ENCODE measurements around the gene GLYR1. TPM values are rescaled to one million over a fixed set of nuclear protein-coding genes. Genes with fewer than 3 reads are reported as not detected.

The GLYR1 gene
- polyA plus RNA-seq, 1 donor from 2014 or later: 78.6 TPM

- H3K36me3 ChIP-seq (ENCODE audit: insufficient read depth, low read length): no peaks in the 10 kb centered on the region
- no peak for TF ChIP-seq CTCF (IDR thresholded peaks at IDR 0.05; ENCODE audit: poor library complexity, severe bottlenecking)
- no peak overlapping the region for H2AFZ ChIP-seq (ENCODE audit: low read depth, low read length)
- no peaks in the 10 kb centered on the region for H4K20me1 ChIP-seq (ENCODE audit: insufficient read depth)
- no peak overlapping the region for H3K27ac ChIP-seq (ENCODE audit: low read length)
- no peaks in the 10 kb centered on the region for H3K27me3 ChIP-seq (ENCODE audit: insufficient read depth, low read depth, low read length)
- H3F3A ChIP-seq (ENCODE audit: insufficient read depth, low read length, poor library complexity, severe bottlenecking): no peaks in the 10 kb centered on the region
- H3K9me3 ChIP-seq (ENCODE audit: low read length): no peaks in the 10 kb centered on the region
- no peaks in the 10 kb centered on the region for H3K9me2 ChIP-seq (ENCODE audit: insufficient read depth, low read length)
- no peak overlapping the region for H3K4me2 ChIP-seq (ENCODE audit: low read length)
- H3K4me3 ChIP-seq (ENCODE audit: low read length): no peak overlapping the region
- no peak overlapping the region for H3K9ac ChIP-seq (ENCODE audit: low read length)
- H3K79me2 ChIP-seq (replicated peaks; ENCODE audit: insufficient read depth, low read length): no peaks in the 10 kb centered on the region
These were observed 39.1 kb upstream of the GLYR1 start for GRCh38 chr16:4886151-4886550.

GRCh38 chr16:4884972-4885874, 38.1 kb upstream of the GLYR1 start:
- no peaks in the 10 kb centered on the region for H3K9me2 ChIP-seq (ENCODE audit: insufficient read depth, low read length)
- no peak overlapping the region for H3K4me2 ChIP-seq (ENCODE audit: low read length)

More at GRCh38 chr16:4884972-4885874, 38.1 kb upstream of the GLYR1 start:
- H3K27me3 ChIP-seq (ENCODE audit: insufficient read depth, low read depth, low read length): no peaks in the 10 kb centered on the region
- H3K4me3 ChIP-seq (ENCODE audit: low read length): no peak overlapping the region
- H2AFZ ChIP-seq (ENCODE audit: low read depth, low read length): no peak overlapping the region
- no peaks in the 10 kb centered on the region for H4K20me1 ChIP-seq (ENCODE audit: insufficient read depth)
- H3K9me3 ChIP-seq (ENCODE audit: low read length): no peaks in the 10 kb centered on the region
- H3K9ac ChIP-seq (ENCODE audit: low read length): no peak overlapping the region
- H3K36me3 ChIP-seq (ENCODE audit: insufficient read depth, low read length): no peaks in the 10 kb centered on the region
- TF ChIP-seq CTCF (IDR thresholded peaks at IDR 0.05; ENCODE audit: poor library complexity, severe bottlenecking): no peak
- TF ChIP-seq REST (IDR thresholded peaks at IDR 0.05; ENCODE audit: borderline replicate concordance): no peak
- no peak for TF ChIP-seq TAF1 (IDR thresholded peaks at IDR 0.05; ENCODE audit: low read depth)
- no peak for TF ChIP-seq POLR2AphosphoS5 (IDR thresholded peaks at IDR 0.05)
- TF ChIP-seq MXI1 (conservative IDR thresholded peaks at IDR 0.05; ENCODE audit: poor library complexity, severe bottlenecking): no peak
- no peak for TF ChIP-seq RAD21 (conservative IDR thresholded peaks at IDR 0.05)
- TF ChIP-seq EZH2 (IDR thresholded peaks at IDR 0.05; ENCODE audit: borderline replicate concordance, insufficient read depth, low read length, poor library complexity, severe bottlenecking): no peak
- no peak for TF ChIP-seq SMC3 (conservative IDR thresholded peaks at IDR 0.05; ENCODE audit: poor library complexity)
- no peak for TF ChIP-seq EP300 (conservative IDR thresholded peaks at IDR 0.05; ENCODE audit: poor library complexity, severe bottlenecking)
- H3K27ac ChIP-seq (ENCODE audit: low read length): no peak overlapping the region
- no peaks in the 10 kb centered on the region for H3F3A ChIP-seq (ENCODE audit: insufficient read depth, low read length, poor library complexity, severe bottlenecking)
- no peaks in the 10 kb centered on the region for H3K79me2 ChIP-seq (replicated peaks; ENCODE audit: insufficient read depth, low read length)

Data from neural cell (in vitro differentiated cells).